AG09309 (cell line): ENCODE data around the gene AOPEP.

Experiments used
- DNase-seq: peaks from one replicate; pipeline ENCODE4 v3.0.0-alpha.2; 2010; ENCODE audit warnings: low read depth
- H3K4me3 ChIP-seq: 2 replicates; pipeline ENCODE4 v1.5.1; 2011; ENCODE audit warnings: mild to moderate bottlenecking, low read depth, low read length, moderate library complexity; ENCODE audit not compliant: control insufficient read depth
- TF ChIP-seq, protein P1 (sequence below): IDR thresholded peaks from 2 replicates; pipeline ENCODE4 v1.5.1; 2011; ENCODE audit warnings: mild to moderate bottlenecking, low read depth, low read length, inconsistent platforms; ENCODE audit not compliant: insufficient read depth, control insufficient read depth; ENCODE audit errors: missing control alignments

AOPEP gene

DNA sequence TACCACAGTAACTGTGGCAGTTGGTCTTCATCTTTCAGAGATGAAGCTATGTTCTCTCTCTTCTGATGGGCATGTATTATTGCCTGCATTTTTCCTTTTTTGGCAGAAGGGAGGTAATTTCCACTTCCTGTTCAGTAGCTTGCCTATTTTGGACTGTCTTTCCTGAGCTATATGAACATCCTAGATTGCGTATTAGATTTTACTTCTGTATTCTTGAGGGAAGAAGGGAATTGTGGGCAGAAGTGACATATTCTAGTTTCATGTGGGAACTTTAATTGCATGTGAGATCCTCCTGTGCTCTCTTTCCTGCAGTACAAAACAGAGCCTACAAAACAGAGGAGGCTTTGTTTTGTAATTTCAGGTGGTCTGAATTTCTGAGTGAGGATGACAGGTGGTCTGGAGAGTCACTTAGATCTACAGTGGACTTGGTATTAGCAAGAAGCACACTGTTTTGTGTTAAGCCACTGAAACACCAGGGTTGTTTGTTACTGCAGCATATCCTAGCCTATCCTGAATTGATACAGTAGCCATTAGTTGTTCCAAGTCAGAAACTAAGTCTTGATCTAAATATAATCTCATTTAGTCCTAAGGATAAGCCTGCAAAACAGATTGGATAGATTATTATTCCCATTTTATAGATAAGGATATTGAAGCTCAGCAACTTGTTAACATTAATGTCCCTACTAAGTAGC lies 68.1 kb downstream of the AOPEP start:
- H3K4me3 ChIP-seq = no peak overlapping the region
- DNase-seq = no peak
- TF ChIP-seq, protein P1, sequence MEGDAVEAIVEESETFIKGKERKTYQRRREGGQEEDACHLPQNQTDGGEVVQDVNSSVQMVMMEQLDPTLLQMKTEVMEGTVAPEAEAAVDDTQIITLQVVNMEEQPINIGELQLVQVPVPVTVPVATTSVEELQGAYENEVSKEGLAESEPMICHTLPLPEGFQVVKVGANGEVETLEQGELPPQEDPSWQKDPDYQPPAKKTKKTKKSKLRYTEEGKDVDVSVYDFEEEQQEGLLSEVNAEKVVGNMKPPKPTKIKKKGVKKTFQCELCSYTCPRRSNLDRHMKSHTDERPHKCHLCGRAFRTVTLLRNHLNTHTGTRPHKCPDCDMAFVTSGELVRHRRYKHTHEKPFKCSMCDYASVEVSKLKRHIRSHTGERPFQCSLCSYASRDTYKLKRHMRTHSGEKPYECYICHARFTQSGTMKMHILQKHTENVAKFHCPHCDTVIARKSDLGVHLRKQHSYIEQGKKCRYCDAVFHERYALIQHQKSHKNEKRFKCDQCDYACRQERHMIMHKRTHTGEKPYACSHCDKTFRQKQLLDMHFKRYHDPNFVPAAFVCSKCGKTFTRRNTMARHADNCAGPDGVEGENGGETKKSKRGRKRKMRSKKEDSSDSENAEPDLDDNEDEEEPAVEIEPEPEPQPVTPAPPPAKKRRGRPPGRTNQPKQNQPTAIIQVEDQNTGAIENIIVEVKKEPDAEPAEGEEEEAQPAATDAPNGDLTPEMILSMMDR = no peak

DNA sequence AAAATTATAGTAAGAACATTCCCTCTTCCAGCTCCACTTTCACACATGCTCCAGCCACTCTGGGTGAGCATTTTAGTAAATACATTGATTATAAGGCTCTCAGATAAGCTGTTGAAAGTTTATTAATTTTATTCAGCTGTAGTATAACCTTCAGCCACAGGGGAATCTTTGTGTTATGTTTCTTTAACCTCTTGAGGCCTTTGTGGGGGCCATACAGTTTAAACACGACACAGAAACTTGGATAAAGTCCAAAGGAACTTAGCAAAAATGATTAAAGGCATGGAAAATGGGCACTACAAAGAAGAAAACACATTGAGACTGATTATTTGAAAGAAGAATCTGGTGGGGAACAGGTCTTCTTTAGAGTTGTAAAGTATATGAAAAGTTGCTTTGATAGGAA lies 70.2 kb downstream of the AOPEP start:
- H3K4me3 ChIP-seq = no peak overlapping the region
- TF ChIP-seq, protein P1 = no peak
- no peak for DNase-seq

DNA sequence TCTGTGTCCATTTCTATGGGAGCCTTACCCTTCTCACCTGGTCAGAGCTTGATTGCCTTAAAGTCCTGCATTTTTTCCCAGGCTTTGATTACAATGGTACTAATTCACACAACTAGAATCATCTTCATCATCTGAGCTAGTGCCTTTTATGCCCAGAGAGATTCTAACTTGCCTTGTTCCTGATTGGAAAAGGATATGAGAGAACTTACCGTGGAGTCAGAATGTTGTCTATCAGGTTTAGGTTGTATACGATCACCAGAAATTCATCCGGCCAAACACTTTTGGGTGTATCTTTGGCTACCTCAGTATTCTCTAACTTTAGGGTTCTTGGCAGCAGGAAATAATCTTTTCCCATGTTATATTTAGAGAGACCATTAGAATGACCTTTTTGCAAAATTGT lies 71.7 kb downstream of the AOPEP start:
- TF ChIP-seq, protein P1 = no peak
- no peak overlapping the region for H3K4me3 ChIP-seq
- DNase-seq = no peak

DNA sequence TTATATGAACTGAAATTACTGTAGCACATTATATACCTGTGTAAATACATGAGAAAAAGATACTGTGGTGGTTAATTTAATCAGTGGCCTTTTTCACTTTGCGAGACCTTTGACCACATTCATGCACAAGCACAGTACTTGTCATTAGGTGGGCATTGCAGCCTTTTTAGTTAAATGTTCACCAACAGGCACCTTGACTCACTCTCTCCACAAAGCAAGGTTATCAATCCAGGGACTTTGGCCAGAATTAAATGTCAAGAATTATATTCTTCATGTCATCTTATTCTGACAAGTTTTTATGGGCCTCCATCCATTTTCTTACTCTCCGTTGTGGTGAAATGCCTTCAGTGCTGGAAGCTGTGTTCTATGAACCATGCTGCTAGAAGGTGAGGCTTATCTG lies 72.2 kb downstream of the AOPEP start:
- no peak for DNase-seq
- TF ChIP-seq, protein P1 = no peak
- H3K4me3 ChIP-seq = no peak overlapping the region

DNA sequence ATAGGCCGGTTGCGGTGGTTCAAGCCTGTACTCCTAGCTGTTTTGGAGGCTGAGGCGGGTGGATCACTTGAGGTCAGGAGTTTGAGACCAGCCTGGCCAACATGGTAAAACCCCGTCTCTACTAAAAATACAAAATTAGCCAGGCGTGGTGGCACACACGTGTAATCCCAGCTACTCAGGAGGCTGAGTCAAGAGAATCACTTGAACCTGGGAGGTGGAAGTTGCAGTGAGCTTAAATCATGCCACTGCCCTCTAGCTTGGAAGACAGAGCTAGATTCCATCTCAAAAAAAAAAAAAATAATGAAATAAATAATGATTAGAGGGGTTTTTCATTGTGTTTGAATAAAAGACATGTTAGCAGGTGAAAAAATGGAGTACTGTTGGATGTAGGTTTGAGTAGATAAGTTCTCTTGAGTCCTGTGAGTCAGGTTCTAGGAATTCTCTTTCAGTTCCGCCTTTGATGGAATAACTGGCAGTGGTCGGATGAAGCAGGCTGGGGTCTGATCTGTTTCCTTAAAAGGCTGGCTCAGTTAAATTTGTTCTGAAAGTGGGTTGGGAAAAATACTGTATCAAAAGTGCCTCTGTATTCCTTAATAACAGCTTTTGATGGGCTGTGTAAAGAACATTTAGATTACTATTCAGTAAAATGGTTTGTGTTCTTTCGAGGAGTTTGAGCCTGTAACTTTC lies 73.2 kb downstream of the AOPEP start:
- TF ChIP-seq, protein P1 = no peak
- no peak overlapping the region for H3K4me3 ChIP-seq
- DNase-seq = no peak

DNA sequence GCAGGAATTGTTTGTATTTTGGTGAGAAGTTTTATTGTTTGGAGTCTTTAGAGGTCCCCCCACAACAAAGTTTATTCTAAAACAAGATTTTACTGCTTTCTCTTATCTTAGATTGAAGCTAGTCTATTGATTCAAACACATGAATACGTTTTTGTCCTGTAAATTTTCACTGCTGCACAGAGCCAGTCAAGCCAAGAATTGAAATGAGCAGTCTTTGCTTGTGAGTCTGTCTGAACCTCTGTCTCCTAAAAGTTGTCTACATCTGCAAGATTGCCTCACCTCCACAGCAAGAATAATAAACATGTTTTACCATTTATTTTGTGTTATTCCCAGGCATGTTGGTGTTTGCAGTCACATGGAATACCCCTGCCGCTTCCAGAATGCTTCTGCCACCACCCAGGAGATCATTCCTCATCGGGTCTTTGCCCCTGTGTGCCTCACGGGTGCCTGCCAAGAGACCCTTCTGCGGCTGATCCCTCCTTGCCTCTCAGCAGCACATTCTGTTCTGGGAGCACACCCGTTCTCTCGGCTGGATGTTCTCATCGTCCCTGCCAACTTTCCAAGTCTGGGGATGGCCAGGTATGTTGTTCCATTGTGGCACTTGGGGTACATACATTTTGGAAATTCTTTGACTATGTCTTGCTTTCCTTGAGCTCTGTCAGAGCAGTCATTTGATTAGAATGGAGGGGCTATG lies 74.1 kb downstream of the AOPEP start:
- DNase-seq = no peak
- TF ChIP-seq, protein P1 = no peak
- H3K4me3 ChIP-seq = no peak overlapping the region
